Cardiac muscle cell (in vitro differentiated cells and primary cell): Measurements from ENCODE around the gene CRTC2. TPM values are rescaled to one million over a fixed set of nuclear protein-coding genes. Genes with fewer than 3 reads are reported as not detected.

ENCODE experiments used
- DNase-seq, 2 donors: peaks; one replicate each; pipeline versions ENCODE4 v3.0.0 to v3.0.0-alpha.2; 2010 to 2017; ENCODE audit warnings: low read depth in 1 of 2, low spot score in 1 of 2
- H3K27ac ChIP-seq: fragments of 200-600 bp; sonication (generic); 2 replicates; pipeline ENCODE4 v1.5.1; 2016
- H3K27me3 ChIP-seq: fragments of 200-600 bp; sonication (generic); 2 replicates; pipeline ENCODE4 v1.6.0; 2016; ENCODE audit warnings: control low read depth
- H3K36me3 ChIP-seq: fragments of 200-600 bp; sonication (generic); 2 replicates; pipeline ENCODE4 v1.5.1; 2016; ENCODE audit warnings: control low read depth
- H3K4me1 ChIP-seq: fragments of 200-600 bp; sonication (generic); 2 replicates; pipeline ENCODE4 v1.8.1; 2017; ENCODE audit warnings: low read depth, mild to moderate bottlenecking, mixed run types
- H3K4me3 ChIP-seq: fragments of 200-600 bp; sonication (generic); 2 replicates; pipeline ENCODE4 v1.5.1; 2016; ENCODE audit warnings: mild to moderate bottlenecking
- H3K9me3 ChIP-seq: fragments of 200-600 bp; sonication (generic); 2 replicates; pipeline ENCODE4 v1.5.1; 2017; ENCODE audit warnings: low read depth, mild to moderate bottlenecking, control low read depth
- CTCF ChIP-seq: IDR thresholded peaks from 2 replicates; pipeline ENCODE4 v1.5.1; 2012; ENCODE audit warnings: low read depth, mild to moderate bottlenecking, low read length
- polyA plus RNA-seq: library from polyadenylated mRNA; unstranded; fragments of >200 nt; fragmentation: Nextera tagmentation; extraction: Ambion mirVana; gene quantifications from 2 replicates; pipeline ENCODE4 v1.2.1, GENCODE V29; 2016
- total RNA-seq: library from RNA; depleted of rRNA; stranded (reverse); fragments of >200 nt; gene quantifications from 2 replicates; pipeline ENCODE4 v1.2.3, GENCODE V29; 2016

The CRTC2 gene
- total and polyA plus RNA-seq, 2 experiments from 2014 or later = 17.9 to 24.8 TPM

DNA sequence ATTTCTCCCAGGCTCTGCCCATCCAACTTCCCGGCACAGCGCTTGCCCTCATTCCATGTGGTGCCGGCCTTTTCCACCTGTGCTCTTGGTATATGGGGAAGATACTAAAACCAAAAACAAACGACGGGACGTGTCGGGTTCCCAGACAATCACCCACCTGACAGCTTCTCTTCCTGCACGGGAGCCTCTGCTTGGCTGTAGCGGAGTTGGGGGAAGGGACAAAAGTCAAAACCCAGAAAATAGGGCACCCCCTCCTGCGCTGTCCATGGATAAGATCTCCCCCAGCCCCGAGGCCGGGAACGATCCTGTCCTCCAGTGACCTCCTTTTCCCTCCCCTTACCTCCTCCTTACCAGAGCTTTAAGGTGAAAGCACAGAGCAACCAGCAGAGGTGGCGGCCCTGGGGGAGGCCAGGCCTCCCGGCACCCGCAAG is 18.4 kb upstream of the CRTC2 start:
- H3K27me3 ChIP-seq = no peaks in the 10 kb centered on the region
- no peaks in the 10 kb centered on the region for H3K9me3 ChIP-seq
- TF ChIP-seq CTCF = no peak
- peak overlapping the region; percentile 71 for H3K4me3 ChIP-seq
- DNase-seq = no peak
- H3K4me1 ChIP-seq = peaks cover 8% of the 10 kb centered on the region
- H3K36me3 ChIP-seq = peaks cover 19% of the 10 kb centered on the region
- peak overlapping the region; percentile 85 for H3K27ac ChIP-seq

GRCh38 chr1:153973525-153973924 is 15.1 kb upstream of the CRTC2 start:
- no peaks in the 10 kb centered on the region for H3K9me3 ChIP-seq
- TF ChIP-seq CTCF = no peak
- DNase-seq = no peak
- H3K27ac ChIP-seq = peak overlapping the region; percentile 39
- H3K36me3 ChIP-seq = peaks cover 19% of the 10 kb centered on the region
- peaks cover 14% of the 10 kb centered on the region for H3K4me1 ChIP-seq
- H3K4me3 ChIP-seq = no peak overlapping the region
- H3K27me3 ChIP-seq = no peaks in the 10 kb centered on the region

DNA sequence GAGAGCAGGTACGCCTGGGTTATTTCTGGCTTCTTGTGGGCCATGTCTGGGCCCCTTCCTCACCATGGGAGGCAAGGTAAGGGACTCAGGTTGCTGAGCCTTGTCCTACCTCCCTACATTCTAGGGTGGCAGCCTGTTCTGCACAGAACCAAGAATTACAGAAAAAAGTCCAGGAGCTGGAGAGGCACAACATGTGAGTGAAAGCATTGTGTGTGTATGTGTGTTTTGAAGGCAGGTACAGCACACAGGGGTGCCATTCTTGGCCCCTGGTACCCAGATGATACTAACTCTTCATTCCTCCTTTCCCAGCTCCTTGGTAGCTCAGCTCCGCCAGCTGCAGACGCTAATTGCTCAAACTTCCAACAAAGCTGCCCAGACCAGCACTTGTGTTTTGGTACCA is 14.7 kb upstream of the CRTC2 start:
- Histone ChIP-seq H3K4me1 (peaks cover 12% of the 10 kb centered on the region), H3K4me3 (no peak overlapping the region), H3K9me3 (no peaks in the 10 kb centered on the region), H3K36me3 (peaks cover 19% of the 10 kb centered on the region), H3K27me3 (no peaks in the 10 kb centered on the region), H3K27ac (peak overlapping the region; percentile 13)
- no peak for TF ChIP-seq CTCF
- DNase-seq = no peak

- DNase-seq = no peak
- no peak overlapping the region for H3K27ac ChIP-seq
- H3K4me1 ChIP-seq = peaks cover 8% of the 10 kb centered on the region
- H3K36me3 ChIP-seq = peaks cover 13% of the 10 kb centered on the region
- H3K27me3 ChIP-seq = no peaks in the 10 kb centered on the region
- H3K9me3 ChIP-seq = no peaks in the 10 kb centered on the region
- H3K4me3 ChIP-seq = no peak overlapping the region
- no peak for TF ChIP-seq CTCF
Measured at GRCh38 chr1:153970346-153970745, 11.9 kb upstream of the CRTC2 start.

GRCh38 chr1:153968972-153969371 is 10.6 kb upstream of the CRTC2 start:
- peaks cover 3% of the 10 kb centered on the region for H3K36me3 ChIP-seq
- TF ChIP-seq CTCF = no peak
- H3K27me3 ChIP-seq = no peaks in the 10 kb centered on the region
- H3K27ac ChIP-seq = peak overlapping the region; percentile 92
- DNase-seq = no peak
- peak overlapping the region; percentile 57 for H3K4me3 ChIP-seq
- no peaks in the 10 kb centered on the region for H3K9me3 ChIP-seq
- H3K4me1 ChIP-seq = peaks cover 8% of the 10 kb centered on the region

DNA sequence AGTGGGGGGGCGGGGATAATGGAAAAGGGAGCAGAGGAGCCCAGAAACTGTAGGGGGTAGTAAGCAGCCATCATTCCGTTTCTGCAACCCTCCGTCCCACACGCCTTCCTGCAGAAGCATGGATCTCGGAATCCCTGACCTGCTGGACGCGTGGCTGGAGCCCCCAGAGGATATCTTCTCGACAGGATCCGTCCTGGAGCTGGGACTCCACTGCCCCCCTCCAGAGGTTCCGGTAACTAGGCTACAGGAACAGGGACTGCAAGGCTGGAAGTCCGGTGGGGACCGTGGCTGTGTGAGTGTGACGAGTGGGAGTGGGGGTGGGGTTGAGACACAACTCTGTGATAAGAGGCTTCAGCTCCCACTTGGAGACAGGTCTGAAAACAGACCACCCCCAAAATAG is 10.0 kb upstream of the CRTC2 start:
- Histone ChIP-seq H3K4me3 (peak overlapping the region; percentile 57), H3K4me1 (peaks cover 8% of the 10 kb centered on the region), H3K36me3 (no peaks in the 10 kb centered on the region), H3K9me3 (no peaks in the 10 kb centered on the region), H3K27ac (peak overlapping the region; percentile 92), H3K27me3 (no peaks in the 10 kb centered on the region)
- DNase-seq = no peak
- TF ChIP-seq CTCF = no peak
